Panc1 (cell line): ENCODE measurements around the gene IST1. TPM values are rescaled to one million over a fixed set of nuclear protein-coding genes. Genes with fewer than 3 reads are reported as not detected.

Experiments
- ATAC-seq: fragments of 200-7000 bp; cut with Tn5 transposase; 2 replicates; pipeline ENCODE4 v1.9.1; 2020; ENCODE audit warnings: mild to moderate bottlenecking, moderate library complexity
- BruUV-seq: library from RNA; stranded (reverse); fragments of 400-500 nt; replicated peaks from 2 replicates; lab custom pipeline; 2021; lab: Mats Ljungman, UMichigan
- CTCF ChIA-PET: fragments of 300-600 bp; sonication (Branson Sonifier 250); formaldehyde crosslinking; loops from one replicate; lab custom pipeline; 2022; ENCODE audit warnings: antibody characterized with exemption; lab: Charles Lee
- POLR2A ChIA-PET: fragments of 300-600 bp; sonication (Branson Sonifier 250); formaldehyde crosslinking; loops from one replicate; lab custom pipeline; 2022; ENCODE audit warnings: antibody characterized with exemption; lab: Charles Lee
- DNase-seq: peaks from one replicate; pipeline ENCODE4 v3.0.0-alpha.2; 2010; ENCODE audit warnings: low read depth, low spot score
- H3K27ac ChIP-seq: 2 replicates; pipeline ENCODE4 v1.5.1; 2011; ENCODE audit warnings: mild to moderate bottlenecking, low read length, inconsistent platforms
- H3K27me3 ChIP-seq: fragments of 200-500 bp; sonication (Bioruptor generic); 2 replicates; pipeline ENCODE4 v1.6.0; 2014; ENCODE audit warnings: low read length, inconsistent platforms; ENCODE audit not compliant: control insufficient read depth, insufficient read depth
- H3K36me3 ChIP-seq: fragments of 200-500 bp; sonication (Bioruptor generic); 2 replicates; pipeline ENCODE4 v1.5.1; 2014; ENCODE audit warnings: inconsistent platforms, mild to moderate bottlenecking, low read length, moderate library complexity; ENCODE audit not compliant: control insufficient read depth, insufficient read depth
- H3K4me1 ChIP-seq: 2 replicates; pipeline ENCODE4 v1.5.1; 2011; ENCODE audit warnings: inconsistent platforms, mild to moderate bottlenecking, low read length, moderate library complexity; ENCODE audit not compliant: control insufficient read depth, insufficient read depth
- H3K4me3 ChIP-seq, 2 experiments: 2 replicates each; pipeline ENCODE4 v1.5.1; 2011 to 2012; ENCODE audit warnings: low read depth in 2 of 2, low read length in 2 of 2, mild to moderate bottlenecking in 2 of 2, inconsistent platforms in 1 of 2, moderate library complexity in 1 of 2
- H3K9me3 ChIP-seq: fragments of 200-500 bp; sonication (Bioruptor generic); 2 replicates; pipeline ENCODE4 v1.5.1; 2014; ENCODE audit warnings: low read depth, mild to moderate bottlenecking, inconsistent platforms, low read length, moderate library complexity; ENCODE audit not compliant: control insufficient read depth, insufficient read depth
- POLR2AphosphoS5 ChIP-seq: IDR thresholded peaks from 2 replicates; pipeline ENCODE4 v1.6.1; 2012; ENCODE audit warnings: mild to moderate bottlenecking, low read depth, low read length, moderate library complexity
- REST ChIP-seq, 2 experiments: IDR thresholded peaks; 2 replicates each; pipeline ENCODE4 v1.6.1; 2011 to 2012; ENCODE audit warnings: low read depth in 2 of 2, control low read depth in 1 of 2, low read length in 1 of 2, mild to moderate bottlenecking in 1 of 2, moderate library complexity in 1 of 2; ENCODE audit not compliant: insufficient read depth in 1 of 2
- SIN3A ChIP-seq: IDR thresholded peaks from 2 replicates; pipeline ENCODE4 v1.6.1; 2012; ENCODE audit warnings: low read depth, mild to moderate bottlenecking, low read length, moderate library complexity, borderline replicate concordance; ENCODE audit not compliant: insufficient read depth
- TCF7L2 ChIP-seq: IDR thresholded peaks from 2 replicates; pipeline ENCODE4 v1.6.1; 2011; ENCODE audit warnings: mild to moderate bottlenecking, low read depth, low read length, inconsistent platforms
- in situ Hi-C: cut with HindIII; loops from 2 replicates; pipeline ENCODE4 v1.10.0; 2016; ENCODE audit warnings: low sequenced_read_pairs, low pct_unique_long_range_greater_than_20kb
- intact Hi-C: fragments of 100-400 bp; cut with micrococcal nuclease; formaldehyde crosslinking; loops from one replicate; pipeline ENCODE4 v1.10.0; 2022; ENCODE audit not compliant: unreplicated experiment
- total RNA-seq: library from RNA; stranded (reverse); gene quantifications from one replicate; pipeline ENCODE4 v1.2.1, GENCODE V29; 2021; ENCODE audit not compliant: unreplicated experiment
- TF ChIP-seq, protein P1 (sequence below): fragments of 450-650 bp; IDR thresholded peaks from 2 replicates; pipeline ENCODE4 v1.5.1; 2017; ENCODE audit warnings: mild to moderate bottlenecking

The IST1 gene
- total RNA-seq, 1 experiment from 2014 or later: 173 TPM

DNA sequence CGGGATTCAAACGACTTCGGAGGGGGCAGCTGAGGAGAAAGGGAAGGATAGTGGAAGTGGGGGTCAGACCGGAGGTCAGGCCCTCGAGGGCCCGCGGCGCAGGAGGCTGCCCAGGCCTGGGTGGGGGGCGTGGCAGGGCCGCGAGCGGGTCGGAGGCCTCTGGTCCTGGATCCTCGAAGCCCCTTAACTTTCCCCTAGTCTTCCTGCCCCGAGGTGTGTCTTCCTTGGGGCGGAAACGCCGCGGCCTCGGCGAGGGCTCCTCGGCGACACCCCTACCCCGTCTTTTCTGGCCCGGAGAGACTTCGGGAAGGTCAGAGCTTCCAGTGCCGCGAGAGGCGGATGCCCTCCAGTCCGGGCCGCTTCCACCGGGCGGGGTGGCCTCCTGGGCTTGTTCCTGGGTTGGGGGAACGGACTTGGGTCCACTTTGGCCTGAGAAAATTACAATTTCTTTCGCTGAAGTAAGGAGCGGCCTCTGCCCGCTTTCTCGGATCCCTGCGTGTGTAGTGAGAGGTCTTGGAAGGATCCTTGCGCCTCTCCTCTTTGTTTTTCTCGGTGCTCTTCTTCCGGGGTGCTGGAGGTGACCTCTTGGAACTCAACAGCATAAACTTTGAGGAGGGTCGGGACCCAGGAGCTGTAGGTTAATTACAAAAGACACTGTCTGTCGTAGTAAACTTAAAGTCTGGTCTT is 491 bp downstream of the IST1 start:
- CTCF ChIA-PET: no interaction called here
- no peak for TF ChIP-seq POLR2AphosphoS5
- TF ChIP-seq, protein P1, sequence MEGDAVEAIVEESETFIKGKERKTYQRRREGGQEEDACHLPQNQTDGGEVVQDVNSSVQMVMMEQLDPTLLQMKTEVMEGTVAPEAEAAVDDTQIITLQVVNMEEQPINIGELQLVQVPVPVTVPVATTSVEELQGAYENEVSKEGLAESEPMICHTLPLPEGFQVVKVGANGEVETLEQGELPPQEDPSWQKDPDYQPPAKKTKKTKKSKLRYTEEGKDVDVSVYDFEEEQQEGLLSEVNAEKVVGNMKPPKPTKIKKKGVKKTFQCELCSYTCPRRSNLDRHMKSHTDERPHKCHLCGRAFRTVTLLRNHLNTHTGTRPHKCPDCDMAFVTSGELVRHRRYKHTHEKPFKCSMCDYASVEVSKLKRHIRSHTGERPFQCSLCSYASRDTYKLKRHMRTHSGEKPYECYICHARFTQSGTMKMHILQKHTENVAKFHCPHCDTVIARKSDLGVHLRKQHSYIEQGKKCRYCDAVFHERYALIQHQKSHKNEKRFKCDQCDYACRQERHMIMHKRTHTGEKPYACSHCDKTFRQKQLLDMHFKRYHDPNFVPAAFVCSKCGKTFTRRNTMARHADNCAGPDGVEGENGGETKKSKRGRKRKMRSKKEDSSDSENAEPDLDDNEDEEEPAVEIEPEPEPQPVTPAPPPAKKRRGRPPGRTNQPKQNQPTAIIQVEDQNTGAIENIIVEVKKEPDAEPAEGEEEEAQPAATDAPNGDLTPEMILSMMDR: no peak
- no TSS peak for BruUV-seq
- peaks cover 3% of the 10 kb centered on the region; the same call in 1 of the 2 replicates for H3K4me1 ChIP-seq
- POLR2A ChIA-PET: interaction anchor here (0.6 kb wide), 1 partner anchor 22 kb away, joined by 3 read pairs; no protein-coding TSS in a partner anchor
- no peaks in the 10 kb centered on the region for H3K27me3 ChIP-seq
- ATAC-seq (peak; percentile 68), DNase-seq (no peak)
- in situ Hi-C loops: no loop called here
- intact Hi-C loops: no loop called here
- peak overlapping the region; percentile 94 for H3K27ac ChIP-seq
- peaks cover 7% of the 10 kb centered on the region for H3K36me3 ChIP-seq
- no peaks in the 10 kb centered on the region for H3K9me3 ChIP-seq
- H3K4me3 ChIP-seq: peak overlapping the region; percentile 83 to 87

DNA sequence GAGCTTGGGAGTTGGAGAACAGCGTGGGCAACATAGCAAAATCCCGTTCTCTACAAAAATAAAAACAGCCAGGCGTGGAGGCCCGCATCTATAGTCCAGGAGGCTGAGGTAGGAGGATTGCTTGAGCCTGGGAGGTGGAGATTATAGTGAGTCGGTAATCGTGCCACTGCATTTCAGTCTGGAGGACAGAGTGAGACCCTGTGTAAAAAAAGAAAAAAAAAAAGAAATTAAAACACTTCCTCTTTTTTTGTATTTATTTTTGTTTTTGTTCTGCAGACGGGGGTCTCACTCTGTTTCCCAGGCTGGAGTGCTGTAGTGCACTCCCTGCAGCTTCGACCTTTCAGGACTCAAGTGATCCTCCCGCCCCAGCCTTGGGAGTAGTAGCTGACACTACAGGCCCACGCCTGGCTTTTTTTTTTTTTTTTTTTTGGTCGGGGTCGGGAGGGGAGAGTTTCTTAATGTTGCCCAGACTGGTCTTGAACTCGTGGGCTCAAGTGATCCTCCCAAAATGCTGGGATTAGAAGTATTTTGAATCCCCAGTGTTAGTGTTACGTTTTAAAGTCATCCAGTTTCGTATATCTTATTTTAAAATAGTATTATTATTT is 1.5 kb downstream of the IST1 start:
- TF ChIP-seq SIN3A: no peak
- no peaks in the 10 kb centered on the region for H3K9me3 ChIP-seq
- H3K27ac ChIP-seq: peak overlapping the region; percentile 94
- H3K27me3 ChIP-seq: no peaks in the 10 kb centered on the region
- no peak for DNase-seq
- peak overlapping the region; percentile 83 to 87 for H3K4me3 ChIP-seq
- no peak for ATAC-seq
- peaks cover 7% of the 10 kb centered on the region for H3K36me3 ChIP-seq
- BruUV-seq: no TSS peak
- in situ Hi-C loops (no loop called here), intact Hi-C loops (no loop called here)
- ChIA-PET POLR2A (no interaction called here), CTCF (no interaction called here)
- H3K4me1 ChIP-seq: peaks cover 5% of the 10 kb centered on the region; the same call in 1 of the 2 replicates

DNA sequence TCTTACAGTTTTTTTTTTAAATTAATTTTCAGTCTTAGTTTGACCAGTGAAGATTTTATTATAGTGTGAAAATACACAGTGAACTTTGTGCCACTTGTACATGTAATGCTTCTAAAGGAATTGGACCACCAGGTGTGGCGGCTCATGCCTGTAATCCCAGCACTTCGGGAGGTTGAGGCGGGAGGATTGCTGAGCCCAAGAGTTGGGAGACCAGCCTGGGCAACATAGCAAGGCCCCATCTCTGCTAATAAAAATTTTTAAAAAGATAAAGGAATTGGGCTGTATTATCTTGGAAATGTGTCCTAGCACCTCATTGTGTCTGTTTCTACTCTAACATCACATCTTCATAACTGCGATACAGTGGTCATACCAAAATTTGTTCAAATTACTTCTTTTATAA is 3.8 kb downstream of the IST1 start:
- no peak for DNase-seq
- Histone ChIP-seq H3K4me1 (peaks cover 5% of the 10 kb centered on the region; the same call in 1 of the 2 replicates), H3K27me3 (no peaks in the 10 kb centered on the region), H3K27ac (no peak overlapping the region), H3K4me3 (no peak overlapping the region), H3K36me3 (peaks cover 7% of the 10 kb centered on the region), H3K9me3 (no peaks in the 10 kb centered on the region)
- ChIA-PET CTCF (interaction anchor here (0.7 to 0.9 kb wide), 2 partner anchors 62 to 1404 kb away, joined by 3 to 4 read pairs; no protein-coding TSS in a partner anchor), POLR2A (no interaction called here)
- no peak for ATAC-seq
- TF ChIP-seq, protein P1: no peak
- TF ChIP-seq POLR2AphosphoS5 (no peak), REST (IDR thresholded peaks at IDR 0.05; ENCODE audit: insufficient read depth in 1 of 2, low read depth in 2 of 2, low read length in 1 of 2) (no peak), TCF7L2 (no peak), SIN3A (no peak)
- in situ Hi-C loops (no loop called here), intact Hi-C loops (no loop called here)
- BruUV-seq: no TSS peak
